Keratinocyte (primary cell): Measurements from ENCODE around the gene ACKR3. TPM values are rescaled to one million over a fixed set of nuclear protein-coding genes. Genes with fewer than 3 reads are reported as not detected.

Source experiments
- DNase-seq: peaks from one replicate; pipeline ENCODE4 v3.0.0-alpha.2; 2011; ENCODE audit warnings: low read depth, missing footprints, low spot score
- FAIRE-seq: peaks from 2 replicates; lab custom pipeline; 2011; peaks lifted over from hg19 to GRCh38; lab: Jason Lieb, UNC
- H2AFZ ChIP-seq: 2 replicates; pipeline ENCODE4 v1.6.0; 2012; ENCODE audit warnings: low read length, control low read depth, inconsistent platforms; ENCODE audit not compliant: control insufficient read depth
- H3K27ac ChIP-seq: 2 replicates; pipeline ENCODE4 v1.5.1; 2011; ENCODE audit warnings: low read length; ENCODE audit not compliant: control insufficient read depth, insufficient read depth
- H3K27me3 ChIP-seq: 3 replicates; pipeline ENCODE4 v1.6.0; 2011; ENCODE audit warnings: low read length; ENCODE audit not compliant: control insufficient read depth, insufficient read depth; ENCODE audit errors: extremely low read depth
- H3K36me3 ChIP-seq, 2 experiments: 2 replicates in 1 of 2; 3 replicates in 1 of 2; pipeline ENCODE4 v1.5.1; 2011; ENCODE audit warnings: low read length in 2 of 2, mild to moderate bottlenecking in 1 of 2; ENCODE audit not compliant: control insufficient read depth in 2 of 2, insufficient read depth in 2 of 2; ENCODE audit errors: extremely low read depth in 1 of 2
- H3K4me1 ChIP-seq: 3 replicates; pipeline ENCODE4 v1.5.1; 2011; ENCODE audit warnings: low read length; ENCODE audit not compliant: control insufficient read depth, insufficient read depth; ENCODE audit errors: extremely low read depth
- H3K4me2 ChIP-seq: 3 replicates; pipeline ENCODE4 v1.6.0; 2011; ENCODE audit warnings: low read depth, low read length; ENCODE audit not compliant: control insufficient read depth, insufficient read depth; ENCODE audit errors: extremely low read depth
- H3K4me3 ChIP-seq, 3 experiments: fragments of 200-600 bp in 1 of 3; sonication (generic) in 1 of 3; 2 replicates in 2 of 3; 3 replicates in 1 of 3; pipeline ENCODE4 v1.5.1; 2011 to 2016; ENCODE audit warnings: low read length in 3 of 3, mild to moderate bottlenecking in 3 of 3, control low read depth in 2 of 3, inconsistent platforms in 1 of 3, low read depth in 1 of 3, mixed read lengths in 1 of 3, mixed run types in 1 of 3, moderate library complexity in 1 of 3; ENCODE audit not compliant: control insufficient read depth in 2 of 3, insufficient read depth in 2 of 3; ENCODE audit errors: extremely low read depth in 1 of 3
- H3K79me2 ChIP-seq: 2 replicates; pipeline ENCODE4 v1.6.0; 2012; ENCODE audit warnings: low read length; ENCODE audit not compliant: control insufficient read depth, insufficient read depth
- H3K9ac ChIP-seq: 3 replicates; pipeline ENCODE4 v1.6.0; 2011; ENCODE audit warnings: low read length; ENCODE audit not compliant: control insufficient read depth, insufficient read depth; ENCODE audit errors: extremely low read depth
- H3K9me1 ChIP-seq: 3 replicates; pipeline ENCODE4 v1.6.0; 2011; ENCODE audit warnings: low read length; ENCODE audit not compliant: control insufficient read depth, insufficient read depth; ENCODE audit errors: extremely low read depth
- H3K9me3 ChIP-seq: 2 replicates; pipeline ENCODE4 v1.5.1; 2012; ENCODE audit warnings: low read depth, low read length; ENCODE audit not compliant: control insufficient read depth
- H4K20me1 ChIP-seq: 3 replicates; pipeline ENCODE4 v1.6.0; 2011; ENCODE audit warnings: low read length; ENCODE audit not compliant: control insufficient read depth, insufficient read depth; ENCODE audit errors: extremely low read depth
- CTCF ChIP-seq, 3 experiments: IDR thresholded peaks in 1 of 3; conservative IDR thresholded peaks in 1 of 3; optimal IDR thresholded peaks in 1 of 3; 2 replicates in 2 of 3; 3 replicates in 1 of 3; pipeline versions ENCODE3 to v1.5.1; 2011; ENCODE audit warnings: low read length in 3 of 3, mild to moderate bottlenecking in 3 of 3, moderate library complexity in 2 of 3, control low read depth in 1 of 3, inconsistent platforms in 1 of 3; ENCODE audit not compliant: insufficient read depth in 2 of 3; ENCODE audit errors: extremely low read depth in 1 of 3
- EZH2 ChIP-seq: IDR thresholded peaks from one replicate; pipeline ENCODE4 v1.6.1; 2012; ENCODE audit warnings: inconsistent platforms, mild to moderate bottlenecking, low read length, moderate library complexity
- dilution Hi-C: fragments of 300-500 bp; cut with MboI; formaldehyde crosslinking; loops from one replicate; pipeline ENCODE4 v1.7.0; 2020; ENCODE audit warnings: low sequenced_read_pairs; ENCODE audit not compliant: extremely low pct_ligation_motif_present
- polyA plus RNA-seq, 5 experiments: library from polyadenylated mRNA; depleted of rRNA in 3 of 5; stranded (reverse) in 3 of 5; stranded (forward) in 1 of 5; unstranded in 1 of 5; fragments of >200 nt; gene quantifications; 1 replicate in 1 of 5; 2 replicates in 3 of 5; 3 replicates in 1 of 5; pipeline versions ENCODE4 v1.2.1 to v1.2.3, GENCODE V29; 2011 to 2012; ENCODE audit warnings: missing spikeins in 2 of 5, low read depth in 1 of 5, low replicate concordance in 1 of 5

Gene ACKR3
- polyA plus RNA-seq, 1 donor (not counting 4 experiments of a cell fraction or from before 2014, with no cell fraction given), result 29.4 TPM

GRCh38 chr2:236529606-236530005 lies 40.0 kb upstream of the ACKR3 start:
- no peak overlapping the region for H3K9ac ChIP-seq
- dilution Hi-C loops, result no loop called here
- no peak for DNase-seq
- no peak overlapping the region for H3K27ac ChIP-seq
- no peaks in the 10 kb centered on the region for H3K9me1 ChIP-seq
- H3K9me3 ChIP-seq, result no peaks in the 10 kb centered on the region
- peaks cover 6% of the 10 kb centered on the region for H3K4me1 ChIP-seq
- TF ChIP-seq EZH2 (no peak), CTCF (optimal IDR thresholded peaks at IDR 0.05 in 1 of 3, IDR thresholded peaks at IDR 0.05 in 1 of 3, conservative IDR thresholded peaks at IDR 0.05 in 1 of 3; ENCODE audit: extremely low read depth in 1 of 3, insufficient read depth in 2 of 3, low read length in 3 of 3) (no peak)
- FAIRE-seq, result no peak
- H3K4me3 ChIP-seq, result no peak overlapping the region
- no peak overlapping the region for H2AFZ ChIP-seq
- H4K20me1 ChIP-seq, result peaks cover 2% of the 10 kb centered on the region
- H3K4me2 ChIP-seq, result no peak overlapping the region
- H3K79me2 ChIP-seq, result no peaks in the 10 kb centered on the region
- H3K36me3 ChIP-seq, result no peaks in the 10 kb centered on the region
- H3K27me3 ChIP-seq, result no peaks in the 10 kb centered on the region

GRCh38 chr2:236530512-236530911 lies 39.1 kb upstream of the ACKR3 start:
- Histone ChIP-seq H3K9me1 (no peaks in the 10 kb centered on the region), H3K27ac (no peak overlapping the region), H3K4me1 (peaks cover 10% of the 10 kb centered on the region), H3K27me3 (no peaks in the 10 kb centered on the region), H3K36me3 (no peaks in the 10 kb centered on the region), H3K9ac (no peak overlapping the region), H3K79me2 (no peaks in the 10 kb centered on the region), H3K4me3 (no peak overlapping the region), H2AFZ (no peak overlapping the region), H3K4me2 (no peak overlapping the region), H4K20me1 (no peaks in the 10 kb centered on the region), H3K9me3 (no peaks in the 10 kb centered on the region)
- FAIRE-seq (no peak), DNase-seq (no peak)
- TF ChIP-seq EZH2, result no peak
- no peak for TF ChIP-seq CTCF (optimal IDR thresholded peaks at IDR 0.05 in 1 of 3, IDR thresholded peaks at IDR 0.05 in 1 of 3, conservative IDR thresholded peaks at IDR 0.05 in 1 of 3; ENCODE audit: extremely low read depth in 1 of 3, insufficient read depth in 2 of 3, low read length in 3 of 3)
- dilution Hi-C loops, result no loop called here
